H9 (cell line): ENCODE data around the gene SLC6A2. TPM values are rescaled to one million over a fixed set of nuclear protein-coding genes. Genes with fewer than 3 reads are reported as not detected.
A peak's percentile ranks its signal among the peaks of the same experiment; 100 is the strongest.

Experiments used
- DNase-seq: peaks from one replicate; pipeline ENCODE4 v3.0.0-alpha.2; 2017
- H2AFZ ChIP-seq: one replicate; pipeline ENCODE4 v1.6.1; 2013; ENCODE audit warnings: mild to moderate bottlenecking, low read length, control low read depth, moderate library complexity
- H2AK5ac ChIP-seq: 2 replicates; pipeline ENCODE4 v1.6.1; 2013; ENCODE audit warnings: low read length, control low read depth, mixed read lengths; ENCODE audit not compliant: insufficient read length
- H2BK120ac ChIP-seq: one replicate; pipeline ENCODE4 v1.6.1; 2013; ENCODE audit warnings: low read depth, mild to moderate bottlenecking, low read length, control low read depth, inconsistent platforms; ENCODE audit not compliant: poor library complexity, severe bottlenecking
- H2BK12ac ChIP-seq: 2 replicates; pipeline ENCODE4 v1.6.1; 2013; ENCODE audit warnings: low read length, control low read depth, mixed read lengths, low read depth; ENCODE audit not compliant: insufficient read length
- H2BK15ac ChIP-seq: 2 replicates; pipeline ENCODE4 v1.6.1; 2013; ENCODE audit warnings: low read depth, low read length, control low read depth
- H2BK20ac ChIP-seq: one replicate; pipeline ENCODE4 v1.6.1; 2013; ENCODE audit warnings: low read depth, mild to moderate bottlenecking, low read length, control low read depth, inconsistent platforms; ENCODE audit not compliant: poor library complexity, severe bottlenecking
- H2BK5ac ChIP-seq: 2 replicates; pipeline ENCODE4 v1.6.1; 2013; ENCODE audit warnings: low read length, control low read depth, mixed read lengths; ENCODE audit not compliant: insufficient read length
- H3K14ac ChIP-seq: 2 replicates; pipeline ENCODE4 v1.6.1; 2013; ENCODE audit warnings: low read length, control low read depth; ENCODE audit not compliant: insufficient read depth
- H3K18ac ChIP-seq: 2 replicates; pipeline ENCODE4 v1.6.1; 2013; ENCODE audit warnings: low read depth, mild to moderate bottlenecking, mixed read lengths, low read length, control low read depth; ENCODE audit not compliant: insufficient read length
- H3K23ac ChIP-seq: 2 replicates; pipeline ENCODE4 v1.6.1; 2013; ENCODE audit warnings: low read length, control low read depth, mixed read lengths, low read depth; ENCODE audit not compliant: insufficient read length
- H3K23me2 ChIP-seq: 2 replicates; pipeline ENCODE4 v1.6.1; 2013; ENCODE audit warnings: low read depth, mild to moderate bottlenecking, mixed read lengths, low read length, control low read depth; ENCODE audit not compliant: insufficient read length, poor library complexity, severe bottlenecking
- H3K27ac ChIP-seq: 2 replicates; pipeline ENCODE4 v1.5.1; 2013; ENCODE audit warnings: low read length, control low read depth, mixed read lengths, low read depth; ENCODE audit not compliant: insufficient read length
- H3K27me3 ChIP-seq: 2 replicates; pipeline ENCODE4 v1.6.1; 2013; ENCODE audit warnings: low read length, control low read depth, inconsistent platforms; ENCODE audit not compliant: insufficient read depth
- H3K4ac ChIP-seq: 2 replicates; pipeline ENCODE4 v1.6.1; 2013; ENCODE audit warnings: low read depth, mild to moderate bottlenecking, control low read depth, inconsistent platforms, low read length, moderate library complexity
- H3K4me1 ChIP-seq: 2 replicates; pipeline ENCODE4 v1.6.1; 2013; ENCODE audit warnings: low read length, control low read depth, inconsistent platforms; ENCODE audit not compliant: insufficient read depth
- H3K4me2 ChIP-seq: 2 replicates; pipeline ENCODE4 v1.6.1; 2013; ENCODE audit warnings: low read length, control low read depth, mixed read lengths; ENCODE audit not compliant: insufficient read length, insufficient read depth
- H3K56ac ChIP-seq: 2 replicates; pipeline ENCODE4 v1.6.1; 2013; ENCODE audit warnings: low read depth, mild to moderate bottlenecking, mixed read lengths, low read length, control low read depth; ENCODE audit not compliant: insufficient read length
- H3K79me1 ChIP-seq: 2 replicates; pipeline ENCODE4 v1.6.1; 2013; ENCODE audit warnings: low read depth, mild to moderate bottlenecking, moderate library complexity, low read length, control low read depth, inconsistent platforms; ENCODE audit not compliant: insufficient read depth, poor library complexity, severe bottlenecking
- H3K79me2 ChIP-seq: 2 replicates; pipeline ENCODE4 v1.6.1; 2013; ENCODE audit warnings: low read length, control low read depth, inconsistent platforms; ENCODE audit not compliant: insufficient read depth
- H3K9ac ChIP-seq: 2 replicates; pipeline ENCODE4 v1.6.1; 2013; ENCODE audit warnings: low read length, control low read depth, mixed read lengths; ENCODE audit not compliant: insufficient read length; ENCODE audit errors: extremely low read depth
- H3K9me3 ChIP-seq: one replicate; pipeline ENCODE4 v1.6.1; 2013; ENCODE audit warnings: low read depth, low read length, inconsistent platforms; ENCODE audit not compliant: control insufficient read depth
- H3T11ph ChIP-seq: one replicate; pipeline ENCODE4 v1.6.1; 2013; ENCODE audit warnings: mild to moderate bottlenecking, low read length, control low read depth, inconsistent platforms
- H4K20me1 ChIP-seq: one replicate; pipeline ENCODE4 v1.6.1; 2013; ENCODE audit not compliant: control insufficient read depth, insufficient read length, insufficient read depth
- H4K5ac ChIP-seq: 2 replicates; pipeline ENCODE4 v1.6.1; 2013; ENCODE audit warnings: low read depth, mild to moderate bottlenecking, mixed read lengths, low read length, control low read depth; ENCODE audit not compliant: insufficient read length
- H4K8ac ChIP-seq: replicated peaks from 2 replicates; pipeline ENCODE4 v1.6.1; 2013; ENCODE audit warnings: low read length, control low read depth, mixed read lengths, low read depth; ENCODE audit not compliant: insufficient read length
- H4K91ac ChIP-seq: 2 replicates; pipeline ENCODE4 v1.6.1; 2013; ENCODE audit warnings: low read depth, mild to moderate bottlenecking, moderate library complexity, mixed read lengths, low read length, control low read depth; ENCODE audit not compliant: insufficient read length
- H3K27ac Mint-ChIP-seq, 3 experiments: 2 replicates in 2 of 3; 3 replicates in 1 of 3; pipeline ENCODE4 v1.8.0; 2020 to 2021; ENCODE audit warnings: mixed read lengths in 3 of 3, mild to moderate bottlenecking in 1 of 3, moderate library complexity in 1 of 3
- H3K27me3 Mint-ChIP-seq: 2 replicates; pipeline ENCODE4 v1.8.0; 2021; ENCODE audit warnings: low read depth, mild to moderate bottlenecking, moderate library complexity, mixed read lengths
- H3K36me3 Mint-ChIP-seq, 3 experiments: 2 replicates in 2 of 3; 3 replicates in 1 of 3; pipeline ENCODE4 v1.8.0; 2020 to 2021; ENCODE audit warnings: low read depth in 3 of 3, mixed read lengths in 3 of 3; ENCODE audit not compliant: insufficient read depth in 1 of 3
- H3K4me1 Mint-ChIP-seq, 2 experiments: 2 replicates each; pipeline ENCODE4 v1.8.0; 2020; ENCODE audit warnings: mixed read lengths in 2 of 2
- H3K4me3 Mint-ChIP-seq, 2 experiments: 2 replicates in 1 of 2; 3 replicates in 1 of 2; pipeline ENCODE4 v1.8.0; 2020 to 2021; ENCODE audit warnings: mild to moderate bottlenecking in 2 of 2, mixed read lengths in 2 of 2, moderate library complexity in 1 of 2
- H3K9me3 Mint-ChIP-seq, 2 experiments: 2 replicates in 1 of 2; 3 replicates in 1 of 2; pipeline ENCODE4 v1.8.0; 2020; ENCODE audit warnings: mild to moderate bottlenecking in 2 of 2, mixed read lengths in 2 of 2, moderate library complexity in 1 of 2
- CTCF ChIP-seq: fragments of 200-600 bp; sonication (generic); conservative IDR thresholded peaks from 3 replicates; pipeline ENCODE4 v1.8.0; 2021; ENCODE audit warnings: antibody characterized with exemption, mild to moderate bottlenecking
- total RNA-seq: library from RNA; stranded (reverse); gene quantifications from 2 replicates; pipeline ENCODE4 v1.2.1, GENCODE V29; 2021

SLC6A2 gene
- total RNA-seq, 1 experiment from 2014 or later: 0.24 TPM

GRCh38 chr16:55647798-55648197 is 8.0 kb upstream of the SLC6A2 start:
- no peak overlapping the region for H2AK5ac ChIP-seq
- no peak overlapping the region for H4K5ac ChIP-seq
- no peak overlapping the region for H2BK20ac ChIP-seq
- H3K9ac ChIP-seq: no peak overlapping the region
- no peak overlapping the region for H2AFZ ChIP-seq
- H3T11ph ChIP-seq: no peak overlapping the region
- H3K27me3 Mint-ChIP-seq: peaks cover 36% of the 10 kb centered on the region
- no peak overlapping the region for H3K4ac ChIP-seq
- no peaks in the 10 kb centered on the region for H3K36me3 Mint-ChIP-seq
- no peaks in the 10 kb centered on the region for H3K79me2 ChIP-seq
- no peak overlapping the region for H2BK120ac ChIP-seq
- no peak overlapping the region for H2BK5ac ChIP-seq
- DNase-seq: no peak
- H3K27me3 ChIP-seq: peaks cover 4% of the 10 kb centered on the region; the same call in 1 of the 2 replicates
- H4K20me1 ChIP-seq: no peaks in the 10 kb centered on the region
- H3K14ac ChIP-seq: no peak overlapping the region
- TF ChIP-seq CTCF: peak; percentile 17; the same call in 1 of the 3 replicates
- H3K4me3 Mint-ChIP-seq: no peak overlapping the region
- peaks cover 2% of the 10 kb centered on the region for H3K23me2 ChIP-seq
- no peaks in the 10 kb centered on the region for H3K79me1 ChIP-seq
- no peaks in the 10 kb centered on the region for H3K4me1 ChIP-seq
- no peak overlapping the region for H3K4me2 ChIP-seq
- H2BK15ac ChIP-seq: no peak overlapping the region
- H3K23ac ChIP-seq: no peak overlapping the region
- H4K8ac ChIP-seq: no peak overlapping the region
- no peak overlapping the region for H3K18ac ChIP-seq
- H3K56ac ChIP-seq: no peak overlapping the region
- H4K91ac ChIP-seq: no peak overlapping the region
- H3K27ac Mint-ChIP-seq: no peak overlapping the region
- no peaks in the 10 kb centered on the region for H3K9me3 ChIP-seq
- no peaks in the 10 kb centered on the region for H3K9me3 Mint-ChIP-seq
- peaks cover 1 to 2% of the 10 kb centered on the region in 2 experiments for H3K4me1 Mint-ChIP-seq
- H3K27ac ChIP-seq: no peak overlapping the region
- no peak overlapping the region for H2BK12ac ChIP-seq
